HG03135 (cell line): ENCODE data around the gene OR51D1.
A peak's percentile ranks its signal among the peaks of the same experiment; 100 is the strongest.

ENCODE experiments used
- ATAC-seq: cut with Tn5 transposase; IDR thresholded peaks from one replicate; pipeline ENCODE4 v1.9.1; 2021; ENCODE audit warnings: mild to moderate bottlenecking, moderate library complexity; ENCODE audit not compliant: unreplicated experiment

Gene OR51D1, protein sequence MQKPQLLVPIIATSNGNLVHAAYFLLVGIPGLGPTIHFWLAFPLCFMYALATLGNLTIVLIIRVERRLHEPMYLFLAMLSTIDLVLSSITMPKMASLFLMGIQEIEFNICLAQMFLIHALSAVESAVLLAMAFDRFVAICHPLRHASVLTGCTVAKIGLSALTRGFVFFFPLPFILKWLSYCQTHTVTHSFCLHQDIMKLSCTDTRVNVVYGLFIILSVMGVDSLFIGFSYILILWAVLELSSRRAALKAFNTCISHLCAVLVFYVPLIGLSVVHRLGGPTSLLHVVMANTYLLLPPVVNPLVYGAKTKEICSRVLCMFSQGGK

GRCh38 chr11:4636962-4637661 is at the start of gene OR51D1:
OR51D1 (plus strand) TSS chr11:4637477; CDS start chr11:4639791, 2,314 bp downstream.
- ATAC-seq = peak; percentile 97

- no peak for ATAC-seq
Observed at GRCh38 chr11:4589017-4589416, 48.3 kb upstream of the OR51D1 start.

GRCh38 chr11:4593739-4594138 is 43.5 kb upstream of the OR51D1 start, which contains the start of gene OR52I1:
OR52I1 (plus strand) TSS chr11:4594039; CDS start chr11:4594039, 0 bp downstream.
- no peak for ATAC-seq

DNA sequence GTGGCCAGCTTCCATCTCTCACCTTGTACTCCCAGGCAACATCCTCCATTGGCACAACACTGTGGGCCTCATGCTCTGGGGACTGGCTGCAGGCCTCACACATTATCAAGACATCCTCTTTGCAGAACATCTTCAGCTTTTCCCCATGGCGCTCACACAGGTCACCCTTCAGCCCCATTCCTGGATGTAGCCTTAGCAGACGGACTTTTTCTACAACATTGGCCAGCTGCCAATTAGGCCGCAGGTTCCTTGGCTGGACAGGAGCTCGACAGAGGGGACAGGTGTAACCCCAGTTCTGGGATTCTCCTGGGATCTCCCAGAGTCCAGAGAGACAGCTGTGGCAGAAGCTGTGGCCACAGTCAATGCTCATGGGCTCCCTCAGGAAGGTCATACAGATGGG is 32.2 kb upstream of the OR51D1 start:
- no peak for ATAC-seq

- ATAC-seq = no peak
Observed at GRCh38 chr11:4606231-4607015, 30.9 kb upstream of the OR51D1 start.

GRCh38 chr11:4607096-4607495 is 30.2 kb upstream of the OR51D1 start:
- no peak for ATAC-seq

- ATAC-seq = peak; percentile 100
Observed at GRCh38 chr11:4607781-4608666, 29.3 kb upstream of the OR51D1 start, which contains the start of gene TRIM68. TRIM68 (minus strand) TSS chr11:4608231; CDS start chr11:4605504, 2,727 bp downstream.

GRCh38 chr11:4610258-4610935 is 26.9 kb upstream of the OR51D1 start:
- ATAC-seq = no peak

DNA sequence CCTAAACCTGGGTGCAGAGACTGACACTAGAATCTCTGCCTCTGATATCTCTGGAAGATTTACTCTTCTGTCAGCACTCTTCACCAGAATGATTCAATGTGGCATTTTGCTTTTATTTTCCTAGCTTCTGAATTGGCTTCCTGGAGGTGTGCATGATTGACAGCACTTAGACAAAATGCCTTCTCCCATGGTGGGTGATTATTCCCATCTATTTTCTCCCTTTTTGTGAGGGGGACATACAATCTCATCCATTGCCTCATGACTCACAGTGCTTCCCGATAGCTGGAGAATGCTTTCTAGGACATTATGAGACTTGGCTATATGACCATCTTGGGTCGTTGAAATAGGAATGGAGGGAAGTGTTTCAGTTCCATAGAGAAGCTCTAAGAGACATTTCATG is 25.3 kb upstream of the OR51D1 start:
- ATAC-seq = no peak

DNA sequence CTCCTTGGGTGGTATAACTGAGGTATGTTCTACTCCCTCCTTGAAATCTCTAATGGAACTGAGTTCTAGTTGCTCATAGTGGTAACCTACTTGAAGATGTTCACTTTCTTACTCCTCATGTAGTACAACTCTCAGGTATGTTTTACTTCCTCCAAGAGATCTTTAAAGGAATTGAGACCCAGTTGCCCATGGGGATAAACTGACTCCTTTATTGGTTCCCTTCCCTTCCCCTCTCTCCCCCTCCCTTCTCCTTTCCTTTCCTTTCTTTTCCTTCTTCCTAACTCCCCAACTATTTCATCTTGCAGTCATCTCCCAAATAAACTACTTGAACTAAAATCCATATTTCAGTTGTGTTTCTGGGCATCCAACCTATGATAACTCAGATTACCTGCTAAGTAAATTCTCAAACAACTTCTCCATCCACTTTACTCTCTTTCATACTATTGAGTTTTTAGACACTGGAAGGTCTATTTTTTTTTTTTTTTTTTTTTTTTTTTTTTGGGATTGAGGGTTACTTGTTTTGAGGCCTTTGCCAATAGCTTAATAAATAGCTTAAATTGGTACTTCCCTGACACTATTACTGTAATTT is 21.3 kb upstream of the OR51D1 start:
- ATAC-seq = no peak

DNA sequence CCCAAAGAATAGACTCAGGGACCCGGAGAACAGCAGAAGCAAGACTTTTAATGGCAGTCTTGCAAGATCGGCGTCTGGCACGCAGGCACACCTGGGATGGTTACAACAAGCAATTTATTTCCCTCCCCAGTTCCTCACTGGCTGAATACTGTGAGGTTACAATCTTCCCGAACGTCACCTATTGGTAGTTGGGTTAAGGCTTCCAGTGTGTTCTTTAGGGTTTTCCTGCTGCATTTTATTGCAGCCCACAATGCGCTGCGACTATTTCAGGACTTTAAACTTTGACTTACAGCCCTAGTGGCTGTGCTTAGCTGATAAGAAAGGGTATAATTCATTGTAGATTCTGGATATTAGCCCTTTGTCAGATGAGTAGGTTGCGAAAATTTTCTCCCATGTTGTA is 17.8 kb upstream of the OR51D1 start:
- no peak for ATAC-seq

DNA sequence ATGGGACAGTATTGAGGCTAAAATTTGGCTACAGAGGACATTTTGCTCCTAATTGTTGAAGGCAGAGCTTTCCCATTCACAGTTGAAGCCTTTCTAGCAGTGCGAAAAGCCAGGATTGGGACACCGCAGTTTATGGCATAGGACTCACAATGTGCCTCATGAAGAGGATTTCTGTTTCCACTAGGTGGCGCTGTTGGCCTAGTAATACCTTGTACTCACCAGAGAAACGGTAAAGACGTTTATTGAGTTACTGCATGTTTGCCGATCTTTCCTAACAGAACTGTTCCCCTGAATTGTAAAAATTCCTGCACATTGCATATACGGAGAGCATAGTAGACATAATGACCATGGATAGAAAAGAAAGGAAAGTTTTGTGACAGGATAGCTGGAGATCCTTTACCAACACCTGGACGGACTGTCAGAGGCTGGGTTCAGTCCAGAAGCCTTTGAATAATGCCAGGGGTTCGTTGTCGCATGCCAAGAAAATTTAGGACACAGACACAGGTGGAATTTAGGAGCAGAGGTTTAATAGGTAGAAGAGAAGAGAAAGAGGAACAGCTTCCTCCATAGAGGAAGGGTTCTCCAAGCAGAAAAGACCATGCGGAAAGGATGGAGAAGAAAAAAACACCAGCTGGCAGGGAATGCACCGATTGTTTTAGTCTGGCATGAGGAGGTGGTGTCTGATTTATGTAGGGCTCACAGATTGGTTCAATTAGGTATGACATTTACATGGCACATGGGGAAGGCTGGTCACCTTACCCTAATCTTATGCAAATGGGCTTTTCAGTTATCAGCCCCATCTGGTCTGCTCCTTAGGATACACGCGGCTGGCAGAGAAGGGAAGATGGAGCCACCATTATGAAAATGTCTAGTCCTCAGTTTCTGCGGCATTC is 10.8 kb upstream of the OR51D1 start:
- no peak for ATAC-seq

GRCh38 chr11:4636136-4636535 is 1.1 kb upstream of the OR51D1 start:
- ATAC-seq = no peak

- no peak for ATAC-seq
Observed at GRCh38 chr11:4637662-4638047, 378 bp downstream of the OR51D1 start.

DNA sequence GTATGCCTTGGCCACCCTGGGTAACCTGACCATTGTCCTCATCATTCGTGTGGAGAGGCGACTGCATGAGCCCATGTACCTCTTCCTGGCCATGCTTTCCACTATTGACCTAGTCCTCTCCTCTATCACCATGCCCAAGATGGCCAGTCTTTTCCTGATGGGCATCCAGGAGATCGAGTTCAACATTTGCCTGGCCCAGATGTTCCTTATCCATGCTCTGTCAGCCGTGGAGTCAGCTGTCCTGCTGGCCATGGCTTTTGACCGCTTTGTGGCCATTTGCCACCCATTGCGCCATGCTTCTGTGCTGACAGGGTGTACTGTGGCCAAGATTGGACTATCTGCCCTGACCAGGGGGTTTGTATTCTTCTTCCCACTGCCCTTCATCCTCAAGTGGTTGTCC is 2.7 kb downstream of the OR51D1 start:
- no peak for ATAC-seq

DNA sequence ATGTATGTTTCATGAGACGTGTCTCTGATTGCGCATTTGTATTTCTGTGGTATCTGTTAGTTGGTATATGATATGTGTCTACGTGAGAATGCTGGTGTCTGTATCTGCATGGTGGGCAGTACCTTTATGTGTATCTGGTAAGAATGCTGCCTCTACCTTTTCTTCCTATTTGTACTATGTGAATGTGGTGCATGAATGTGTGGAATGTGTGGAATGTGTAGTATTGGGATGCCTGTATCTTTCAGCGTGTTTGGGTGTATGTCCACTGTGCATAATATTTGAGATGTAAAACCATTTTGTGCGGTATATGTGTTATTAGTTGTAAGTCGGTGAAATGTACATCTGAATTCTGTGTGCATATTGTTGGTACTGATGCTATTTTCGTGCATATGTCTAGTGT is 4.2 kb downstream of the OR51D1 start:
- no peak for ATAC-seq

DNA sequence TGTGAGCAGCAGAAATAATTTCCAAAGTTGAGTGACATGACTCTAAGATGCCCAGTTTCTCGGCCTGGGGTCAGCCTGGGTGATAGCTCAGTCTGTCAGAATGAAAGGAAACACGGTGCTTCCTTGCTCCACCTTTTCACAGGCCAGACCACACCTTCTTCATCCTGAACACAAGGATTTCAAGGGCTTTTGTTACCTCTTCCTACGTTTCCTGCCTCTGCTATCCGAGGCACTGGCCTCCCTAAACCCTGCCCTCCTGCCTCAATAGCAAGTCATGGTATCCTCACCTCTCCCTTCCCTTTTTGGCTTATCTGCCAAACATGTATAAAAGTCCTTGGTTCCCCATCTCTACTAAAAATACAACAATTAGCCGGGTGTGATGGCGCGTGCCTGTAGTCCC is 4.8 kb downstream of the OR51D1 start:
- ATAC-seq = no peak

- no peak for ATAC-seq
Observed at GRCh38 chr11:4643076-4643475, 5.8 kb downstream of the OR51D1 start.

GRCh38 chr11:4643682-4644081 is 6.4 kb downstream of the OR51D1 start, which contains the start of gene OR51E1:
OR51E1 (plus strand) TSS chr11:4643982; CDS start chr11:4652527, 8,545 bp downstream.
- ATAC-seq = no peak
